ENCODE measurements around the gene ASPM. TPM values are rescaled to one million over a fixed set of nuclear protein-coding genes. Genes with fewer than 3 reads are reported as not detected.

Gene ASPM
- total RNA-seq, 2 donors from 2014 or later, result 31.7 to 35.1 TPM

DNA sequence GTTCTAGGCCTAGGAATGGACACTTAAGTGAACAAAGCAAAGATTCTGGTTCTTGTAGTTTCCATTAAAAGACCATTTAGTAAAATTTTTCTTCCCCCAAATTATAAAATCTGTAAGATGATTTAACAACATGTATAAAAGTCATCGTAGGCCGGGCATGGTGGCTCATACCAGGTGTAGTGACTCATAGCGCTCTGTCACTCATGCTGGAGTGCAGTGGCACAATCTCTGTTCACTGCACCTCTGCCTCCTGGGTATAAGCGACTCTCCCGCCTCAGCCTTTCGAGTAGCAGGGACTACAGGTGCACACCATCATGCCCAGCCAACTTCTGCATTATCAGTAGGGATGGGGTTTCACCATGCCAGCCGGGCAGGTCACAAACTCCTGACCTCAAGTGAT, 9.1 kb downstream of the ASPM start:
- WGBS, 2 experiments (ENCODE audit: insufficient coverage in 1 of 2, insufficient read length in 1 of 2), result 78% methylated on average over 7 of the region's 7 CpGs
- no peak overlapping the region for H3K9ac ChIP-seq (ENCODE audit: extremely low read depth, low read length, poor library complexity, severe bottlenecking)
- no peaks in the 10 kb centered on the region for H3K4me1 ChIP-seq (ENCODE audit: control insufficient read depth, insufficient read depth, low read length)
- Mint-ChIP-seq H3K27ac (no peak overlapping the region), H3K4me1 (peaks cover 8% of the 10 kb centered on the region), H3K27me3 (ENCODE audit: insufficient read depth) (no peaks in the 10 kb centered on the region), H3K4me3 (no peak overlapping the region), H3K36me3 (ENCODE audit: low read depth) (peaks cover 16% of the 10 kb centered on the region), H3K9me3 (no peaks in the 10 kb centered on the region)
- H3K27me3 ChIP-seq (ENCODE audit: control insufficient read depth, insufficient read depth, low read length, poor library complexity, severe bottlenecking), result no peaks in the 10 kb centered on the region
- no peak overlapping the region for H3K4me3 ChIP-seq (ENCODE audit: low read length)
- H3K27ac ChIP-seq (ENCODE audit: low read depth, low read length), result no peak overlapping the region
- H3K9me3 ChIP-seq (ENCODE audit: control insufficient read depth, low read length), result no peaks in the 10 kb centered on the region
- DNase-seq, result no peak
- TF ChIP-seq, protein P1, sequence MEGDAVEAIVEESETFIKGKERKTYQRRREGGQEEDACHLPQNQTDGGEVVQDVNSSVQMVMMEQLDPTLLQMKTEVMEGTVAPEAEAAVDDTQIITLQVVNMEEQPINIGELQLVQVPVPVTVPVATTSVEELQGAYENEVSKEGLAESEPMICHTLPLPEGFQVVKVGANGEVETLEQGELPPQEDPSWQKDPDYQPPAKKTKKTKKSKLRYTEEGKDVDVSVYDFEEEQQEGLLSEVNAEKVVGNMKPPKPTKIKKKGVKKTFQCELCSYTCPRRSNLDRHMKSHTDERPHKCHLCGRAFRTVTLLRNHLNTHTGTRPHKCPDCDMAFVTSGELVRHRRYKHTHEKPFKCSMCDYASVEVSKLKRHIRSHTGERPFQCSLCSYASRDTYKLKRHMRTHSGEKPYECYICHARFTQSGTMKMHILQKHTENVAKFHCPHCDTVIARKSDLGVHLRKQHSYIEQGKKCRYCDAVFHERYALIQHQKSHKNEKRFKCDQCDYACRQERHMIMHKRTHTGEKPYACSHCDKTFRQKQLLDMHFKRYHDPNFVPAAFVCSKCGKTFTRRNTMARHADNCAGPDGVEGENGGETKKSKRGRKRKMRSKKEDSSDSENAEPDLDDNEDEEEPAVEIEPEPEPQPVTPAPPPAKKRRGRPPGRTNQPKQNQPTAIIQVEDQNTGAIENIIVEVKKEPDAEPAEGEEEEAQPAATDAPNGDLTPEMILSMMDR (conservative IDR thresholded peaks at IDR 0.05), result no peak
- peaks cover 48% of the 10 kb centered on the region for H3K36me3 ChIP-seq (ENCODE audit: control insufficient read depth, insufficient read depth, low read length)

DNA sequence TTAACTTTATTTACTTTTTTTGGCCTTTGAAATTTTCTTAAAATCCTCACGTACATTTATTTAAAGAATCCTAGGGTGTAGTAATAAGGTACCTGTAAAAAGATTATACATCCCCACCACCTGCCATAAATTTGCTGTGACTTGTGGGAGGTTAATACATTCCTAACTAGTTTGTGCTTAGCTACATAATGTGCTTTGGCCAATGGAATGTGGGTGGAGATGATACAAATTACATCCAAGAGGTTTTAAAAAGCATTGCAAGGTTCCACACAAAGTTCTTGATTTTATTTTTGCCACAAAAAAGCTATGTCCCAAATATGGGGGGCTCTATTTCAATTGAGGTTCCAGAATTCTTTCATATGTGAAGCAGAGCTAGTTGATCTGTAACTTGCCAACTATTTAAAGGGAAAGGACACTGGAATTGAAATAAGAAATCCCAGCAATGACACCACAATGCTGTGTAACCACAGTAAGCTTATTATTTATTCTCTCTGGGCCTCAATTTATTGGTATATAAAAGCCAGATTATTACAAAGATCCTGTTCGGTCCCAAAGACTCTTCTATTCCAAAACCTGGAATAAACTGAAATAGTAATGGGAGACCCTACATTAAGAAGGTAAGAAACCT, 15.7 kb downstream of the ASPM start:
- no peaks in the 10 kb centered on the region for H3K27me3 Mint-ChIP-seq (ENCODE audit: insufficient read depth)
- Histone ChIP-seq H3K9me3 (ENCODE audit: control insufficient read depth, low read length) (no peaks in the 10 kb centered on the region), H3K27me3 (ENCODE audit: control insufficient read depth, insufficient read depth, low read length, poor library complexity, severe bottlenecking) (no peaks in the 10 kb centered on the region), H3K4me1 (ENCODE audit: control insufficient read depth, insufficient read depth, low read length) (no peaks in the 10 kb centered on the region), H3K4me3 (ENCODE audit: low read length) (no peak overlapping the region), H3K36me3 (ENCODE audit: control insufficient read depth, insufficient read depth, low read length) (peaks cover 71% of the 10 kb centered on the region), H3K27ac (ENCODE audit: low read depth, low read length) (no peak overlapping the region), H3K9ac (ENCODE audit: extremely low read depth, low read length, poor library complexity, severe bottlenecking) (no peak overlapping the region)
- no peaks in the 10 kb centered on the region for H3K4me1 Mint-ChIP-seq
- 89% methylated on average over 1 of the region's 2 CpGs; no CpG with 5 or more reads in 1 of the 2 experiments for WGBS, 2 experiments (ENCODE audit: insufficient coverage in 1 of 2, insufficient read length in 1 of 2)
- no peak for DNase-seq
- peaks cover 30% of the 10 kb centered on the region for H3K36me3 Mint-ChIP-seq (ENCODE audit: low read depth)
- TF ChIP-seq, protein P1 (conservative IDR thresholded peaks at IDR 0.05), result no peak
- H3K27ac Mint-ChIP-seq, result no peak overlapping the region
- H3K9me3 Mint-ChIP-seq, result no peaks in the 10 kb centered on the region
- no peak overlapping the region for H3K4me3 Mint-ChIP-seq

DNA sequence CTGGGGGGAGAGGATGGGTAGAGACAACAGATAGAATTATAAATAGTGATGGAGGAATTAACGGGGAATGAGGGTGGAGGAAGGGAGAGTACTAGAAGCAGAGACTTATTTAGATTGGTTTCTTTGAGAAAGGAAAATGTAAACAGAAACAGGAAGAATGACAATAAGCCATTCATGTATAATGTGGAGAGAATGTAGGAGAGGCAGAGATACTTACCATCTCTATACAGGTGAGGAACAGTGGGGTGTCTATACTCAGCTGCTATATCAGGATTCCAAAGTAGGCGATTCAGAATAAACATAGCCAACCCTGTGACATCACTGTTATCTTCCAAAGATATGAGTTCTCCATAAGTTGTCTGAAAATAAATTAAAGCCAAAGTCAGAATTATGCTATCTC, 16.8 kb downstream of the ASPM start:
- Mint-ChIP-seq H3K27me3 (ENCODE audit: insufficient read depth) (no peaks in the 10 kb centered on the region), H3K27ac (no peak overlapping the region), H3K4me1 (no peaks in the 10 kb centered on the region), H3K36me3 (ENCODE audit: low read depth) (peaks cover 38% of the 10 kb centered on the region), H3K4me3 (no peak overlapping the region), H3K9me3 (no peaks in the 10 kb centered on the region)
- Histone ChIP-seq H3K4me3 (ENCODE audit: low read length) (no peak overlapping the region), H3K4me1 (ENCODE audit: control insufficient read depth, insufficient read depth, low read length) (no peaks in the 10 kb centered on the region), H3K9me3 (ENCODE audit: control insufficient read depth, low read length) (no peaks in the 10 kb centered on the region), H3K27ac (ENCODE audit: low read depth, low read length) (no peak overlapping the region), H3K27me3 (ENCODE audit: control insufficient read depth, insufficient read depth, low read length, poor library complexity, severe bottlenecking) (no peaks in the 10 kb centered on the region), H3K9ac (ENCODE audit: extremely low read depth, low read length, poor library complexity, severe bottlenecking) (no peak overlapping the region), H3K36me3 (ENCODE audit: control insufficient read depth, insufficient read depth, low read length) (peaks cover 77% of the 10 kb centered on the region)
- DNase-seq, result no peak
- 99 to 100% methylated on average over 1 to 2 of the region's 2 CpGs for WGBS, 2 experiments (ENCODE audit: insufficient coverage in 1 of 2, insufficient read length in 1 of 2)
- TF ChIP-seq, protein P1 (conservative IDR thresholded peaks at IDR 0.05), result no peak

Data from endodermal cell (in vitro differentiated cells).